ENCODE data around the gene DDAH1.

Gene DDAH1

GRCh38 chr1:85445906-85446305 lies 19.1 kb downstream of the DDAH1 start:
- DNase-seq (ENCODE audit: low read depth in 2 of 3, low spot score in 2 of 3), result no peak

- no peak for DNase-seq (ENCODE audit: low read depth in 2 of 3, low spot score in 2 of 3)
Measured at GRCh38 chr1:85444381-85444780, 20.6 kb downstream of the DDAH1 start.

- DNase-seq (ENCODE audit: low read depth in 2 of 3, low spot score in 2 of 3), result no peak
Measured at GRCh38 chr1:85440612-85441011, 24.3 kb downstream of the DDAH1 start.

- DNase-seq (ENCODE audit: low read depth in 2 of 3, low spot score in 2 of 3), result no peak
Measured at GRCh38 chr1:85438353-85438752, 26.6 kb downstream of the DDAH1 start.

GRCh38 chr1:85437139-85437538 lies 27.8 kb downstream of the DDAH1 start:
- DNase-seq (ENCODE audit: low read depth in 2 of 3, low spot score in 2 of 3), result no peak

GRCh38 chr1:85433096-85433495 lies 31.9 kb downstream of the DDAH1 start:
- DNase-seq (ENCODE audit: low read depth in 2 of 3, low spot score in 2 of 3), result no peak

- DNase-seq (ENCODE audit: low read depth in 2 of 3, low spot score in 2 of 3), result no peak
Measured at GRCh38 chr1:85428471-85429089, 36.4 kb downstream of the DDAH1 start.

- no peak for DNase-seq (ENCODE audit: low read depth in 2 of 3, low spot score in 2 of 3)
Measured at GRCh38 chr1:85427849-85428248, 37.1 kb downstream of the DDAH1 start.

- DNase-seq (ENCODE audit: low read depth in 2 of 3, low spot score in 2 of 3), result no peak
Measured at GRCh38 chr1:85427331-85427730, 37.6 kb downstream of the DDAH1 start.

- no peak for DNase-seq (ENCODE audit: low read depth in 2 of 3, low spot score in 2 of 3)
Measured at GRCh38 chr1:85421179-85421578, 43.8 kb downstream of the DDAH1 start.

GRCh38 chr1:85420199-85420598 lies 44.8 kb downstream of the DDAH1 start:
- DNase-seq (ENCODE audit: low read depth in 2 of 3, low spot score in 2 of 3), result no peak

GRCh38 chr1:85417876-85418275 lies 47.1 kb downstream of the DDAH1 start:
- no peak for DNase-seq (ENCODE audit: low read depth in 2 of 3, low spot score in 2 of 3)

- DNase-seq (ENCODE audit: low read depth in 2 of 3, low spot score in 2 of 3), result no peak
Measured at GRCh38 chr1:85417017-85417416, 47.9 kb downstream of the DDAH1 start.

GRCh38 chr1:85413169-85413568 lies 51.8 kb downstream of the DDAH1 start:
- no peak for DNase-seq (ENCODE audit: low read depth in 2 of 3, low spot score in 2 of 3)

- DNase-seq (ENCODE audit: low read depth in 2 of 3, low spot score in 2 of 3), result no peak
Measured at GRCh38 chr1:85411567-85412305, 53.2 kb downstream of the DDAH1 start.

GRCh38 chr1:85409516-85409915 lies 55.4 kb downstream of the DDAH1 start:
- DNase-seq (ENCODE audit: low read depth in 2 of 3, low spot score in 2 of 3), result no peak

- DNase-seq (ENCODE audit: low read depth in 2 of 3, low spot score in 2 of 3), result no peak
Measured at GRCh38 chr1:85407746-85408377, 57.1 kb downstream of the DDAH1 start.

GRCh38 chr1:85406887-85407533 lies 57.9 kb downstream of the DDAH1 start:
- no peak for DNase-seq (ENCODE audit: low read depth in 2 of 3, low spot score in 2 of 3)

GRCh38 chr1:85406081-85406480 lies 58.9 kb downstream of the DDAH1 start:
- DNase-seq (ENCODE audit: low read depth in 2 of 3, low spot score in 2 of 3), result no peak

- no peak for DNase-seq (ENCODE audit: low read depth in 2 of 3, low spot score in 2 of 3)
Measured at GRCh38 chr1:85404408-85404807, 60.6 kb downstream of the DDAH1 start.

GRCh38 chr1:85398391-85399064 lies 66.4 kb downstream of the DDAH1 start:
- DNase-seq (ENCODE audit: low read depth in 2 of 3, low spot score in 2 of 3), result no peak
